Gastroesophageal sphincter (tissue), 4 donors: ENCODE data around the gene VPS8. TPM values are rescaled to one million over a fixed set of nuclear protein-coding genes. Genes with fewer than 3 reads are reported as not detected.

Experiments used
- ATAC-seq: fragments of 150-250 bp; one replicate; pipeline ENCODE4 v1.9.1; 2016; ENCODE audit warnings: mild to moderate bottlenecking, moderate library complexity
- H3K27ac ChIP-seq, 4 donors: fragments of 200-600 bp; sonication (generic) in 3 of 4; 1 replicate in 3 of 4; 2 replicates in 1 of 4; pipeline ENCODE4 v1.5.1; 2016 to 2019
- H3K27me3 ChIP-seq: fragments of 200-600 bp; sonication (generic); one replicate; pipeline ENCODE4 v1.5.1; 2019
- H3K36me3 ChIP-seq, 2 donors: fragments of 200-600 bp; sonication (generic); one replicate each; pipeline ENCODE4 v1.5.1; 2019; ENCODE audit warnings: control low read depth in 1 of 2
- H3K4me1 ChIP-seq, 3 donors: fragments of 200-600 bp; sonication (generic); 1 replicate in 2 of 3; 2 replicates in 1 of 3; pipeline ENCODE4 v1.5.1; 2016 to 2019; ENCODE audit warnings: control low read depth in 2 of 3
- H3K4me3 ChIP-seq, 2 donors: fragments of 200-600 bp; sonication (generic); one replicate each; pipeline ENCODE4 v1.5.1; 2019; ENCODE audit warnings: mild to moderate bottlenecking in 1 of 2, moderate library complexity in 1 of 2
- H3K9me3 ChIP-seq, 3 donors: fragments of 200-600 bp; sonication (generic); one replicate each; pipeline ENCODE4 v1.5.1; 2017 to 2019; ENCODE audit warnings: control low read depth in 2 of 3
- EP300 ChIP-seq: sonication (generic); formaldehyde crosslinking; IDR thresholded peaks from one replicate; pipeline ENCODE4 v1.6.1; 2017; ENCODE audit warnings: antibody characterized with exemption, mild to moderate bottlenecking
- POLR2A ChIP-seq, 2 donors: fragments of 450-650 bp; IDR thresholded peaks; one replicate each; pipeline ENCODE4 v1.6.1; 2017; ENCODE audit warnings: antibody characterized with exemption in 2 of 2, mild to moderate bottlenecking in 2 of 2, moderate library complexity in 1 of 2
- POLR2AphosphoS5 ChIP-seq: sonication (generic); formaldehyde crosslinking; IDR thresholded peaks from one replicate; pipeline ENCODE4 v1.6.1; 2017; ENCODE audit warnings: antibody characterized with exemption
- WGBS, 2 donors: methylation state at CpG; one replicate each; pipeline ENCODE4 v1.1.5; 2018; ENCODE audit warnings: low coverage in 1 of 2; 5-methylcytosine and 5-hydroxymethylcytosine counted together
- total RNA-seq, 4 donors: library from RNA; depleted of rRNA; stranded (reverse); fragments of >200 nt; gene quantifications; one replicate each; pipeline ENCODE4 v1.1.0, GENCODE V29; 2016
- TF ChIP-seq, protein P1 (sequence below), 4 experiments: fragments of 200-600 bp in 2 of 4; fragments of 450-650 bp in 2 of 4; sonication (generic) in 1 of 4; IDR thresholded peaks; one replicate each; pipeline ENCODE4 v1.5.1; 2017 to 2019; ENCODE audit warnings: antibody characterized with exemption in 4 of 4, mild to moderate bottlenecking in 2 of 4, moderate library complexity in 2 of 4

The VPS8 gene
- total RNA-seq, 4 donors from 2014 or later: 27.1 to 72.5 (median 40.8) TPM

DNA sequence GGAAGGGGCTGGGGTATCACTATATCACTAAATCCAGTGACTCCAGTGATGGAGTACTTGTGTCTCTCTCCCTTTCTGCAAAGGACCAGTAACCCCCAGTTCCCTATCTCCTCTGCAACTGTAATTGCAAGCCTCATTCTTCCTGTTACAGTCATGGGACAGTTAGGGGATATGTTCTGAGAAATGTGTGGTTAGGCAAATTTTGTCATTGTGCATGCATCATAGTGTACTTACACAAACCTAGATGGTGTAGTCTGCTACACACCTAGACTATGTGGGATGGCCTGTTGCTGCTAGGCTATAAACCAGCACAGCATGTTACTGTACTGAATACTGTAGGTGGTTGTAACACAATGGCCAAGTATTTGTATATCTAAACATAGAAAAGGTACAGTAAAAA lies 2.2 kb downstream of the VPS8 start:
- Histone ChIP-seq H3K27ac (no peak overlapping the region), H3K4me1 (peaks cover 5 to 25% (median 5%) of the 10 kb centered on the region in 3 donors), H3K27me3 (no peaks in the 10 kb centered on the region), H3K4me3 (no peak overlapping the region), H3K9me3 (no peaks in the 10 kb centered on the region), H3K36me3 (peaks cover 0 to 7% of the 10 kb centered on the region in 2 donors)
- TF ChIP-seq, protein P1, sequence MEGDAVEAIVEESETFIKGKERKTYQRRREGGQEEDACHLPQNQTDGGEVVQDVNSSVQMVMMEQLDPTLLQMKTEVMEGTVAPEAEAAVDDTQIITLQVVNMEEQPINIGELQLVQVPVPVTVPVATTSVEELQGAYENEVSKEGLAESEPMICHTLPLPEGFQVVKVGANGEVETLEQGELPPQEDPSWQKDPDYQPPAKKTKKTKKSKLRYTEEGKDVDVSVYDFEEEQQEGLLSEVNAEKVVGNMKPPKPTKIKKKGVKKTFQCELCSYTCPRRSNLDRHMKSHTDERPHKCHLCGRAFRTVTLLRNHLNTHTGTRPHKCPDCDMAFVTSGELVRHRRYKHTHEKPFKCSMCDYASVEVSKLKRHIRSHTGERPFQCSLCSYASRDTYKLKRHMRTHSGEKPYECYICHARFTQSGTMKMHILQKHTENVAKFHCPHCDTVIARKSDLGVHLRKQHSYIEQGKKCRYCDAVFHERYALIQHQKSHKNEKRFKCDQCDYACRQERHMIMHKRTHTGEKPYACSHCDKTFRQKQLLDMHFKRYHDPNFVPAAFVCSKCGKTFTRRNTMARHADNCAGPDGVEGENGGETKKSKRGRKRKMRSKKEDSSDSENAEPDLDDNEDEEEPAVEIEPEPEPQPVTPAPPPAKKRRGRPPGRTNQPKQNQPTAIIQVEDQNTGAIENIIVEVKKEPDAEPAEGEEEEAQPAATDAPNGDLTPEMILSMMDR (IDR thresholded peaks at IDR 0.05): no peak
- TF ChIP-seq POLR2A (IDR thresholded peaks at IDR 0.05): no peak
- TF ChIP-seq POLR2AphosphoS5: no peak
- no peak for TF ChIP-seq EP300
- no peak for ATAC-seq

DNA sequence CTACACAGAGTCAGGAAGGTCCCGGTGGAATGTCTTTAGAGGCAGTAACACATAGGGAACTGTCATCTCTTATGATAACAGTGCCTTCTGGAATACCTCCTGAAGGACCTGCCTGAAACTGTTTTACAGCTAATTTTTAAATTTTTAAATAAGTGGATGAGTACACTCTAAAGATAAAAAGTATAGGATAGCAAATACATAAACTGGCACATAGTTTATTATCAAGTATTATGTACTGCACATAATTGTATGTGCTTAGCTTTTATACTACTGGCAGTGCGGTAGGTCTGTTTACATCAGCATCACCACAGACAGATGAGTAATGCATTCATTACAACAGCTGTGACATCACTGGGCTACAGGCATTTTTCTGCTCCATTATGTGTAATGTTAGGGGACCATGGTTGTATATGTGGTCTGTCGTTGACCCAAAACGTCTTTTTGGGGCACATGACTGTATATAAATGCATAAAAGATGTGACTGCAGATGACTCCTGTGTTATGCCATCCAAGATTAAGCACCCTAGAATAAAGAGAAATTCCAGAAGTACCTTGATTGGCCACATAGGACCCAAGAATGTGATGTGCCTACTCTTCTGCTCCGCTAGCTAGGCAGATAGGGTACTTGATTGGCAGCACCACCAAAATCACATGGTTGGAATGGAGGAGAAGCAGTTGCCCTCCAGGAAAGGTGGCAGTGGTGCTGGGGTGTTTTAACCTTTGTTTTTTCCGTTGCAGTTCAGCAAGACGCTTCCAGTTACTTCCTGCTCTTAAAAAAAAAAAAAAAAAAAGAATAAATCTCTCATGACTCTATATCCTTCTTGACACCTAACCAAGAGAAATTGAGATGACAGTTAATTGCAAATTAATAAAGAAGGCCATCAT lies 3.3 kb downstream of the VPS8 start:
- Histone ChIP-seq H3K4me1 (peaks cover 5 to 25% (median 5%) of the 10 kb centered on the region in 3 donors), H3K27me3 (no peaks in the 10 kb centered on the region), H3K4me3 (no peak overlapping the region), H3K36me3 (peaks cover 0 to 7% of the 10 kb centered on the region in 2 donors), H3K27ac (no peak overlapping the region), H3K9me3 (no peaks in the 10 kb centered on the region)
- TF ChIP-seq POLR2AphosphoS5 (no peak), EP300 (no peak), POLR2A (IDR thresholded peaks at IDR 0.05) (no peak)
- TF ChIP-seq, protein P1 (IDR thresholded peaks at IDR 0.05): no peak
- WGBS, 2 donors: 58 to 59% methylated on average over 7 of the region's 7 CpGs
- ATAC-seq: no peak

DNA sequence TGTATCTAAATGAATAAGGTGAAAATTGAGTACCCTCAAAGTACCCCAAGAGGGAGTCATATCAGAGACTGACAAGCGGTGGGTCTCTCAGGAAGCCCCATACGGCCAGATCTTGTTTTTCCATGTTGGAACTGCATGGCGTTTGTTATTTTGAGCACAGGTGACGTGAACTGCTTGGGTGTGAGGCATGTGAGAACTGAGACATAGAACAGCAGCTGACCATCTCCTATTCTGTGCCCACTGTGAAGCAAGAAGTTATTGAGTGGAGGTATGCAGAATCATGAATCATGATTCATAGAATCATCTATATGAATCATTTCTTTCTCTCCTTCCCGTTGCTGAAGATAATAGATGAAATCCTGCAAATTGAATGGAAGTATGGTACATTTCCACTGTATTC lies 4.6 kb downstream of the VPS8 start:
- 87 to 88% methylated on average over 5 of the region's 5 CpGs for WGBS, 2 donors
- Histone ChIP-seq H3K27ac (no peak overlapping the region), H3K4me3 (no peak overlapping the region), H3K36me3 (peaks cover 0 to 7% of the 10 kb centered on the region in 2 donors), H3K4me1 (peaks cover 5 to 20% (median 5%) of the 10 kb centered on the region in 3 donors), H3K27me3 (no peaks in the 10 kb centered on the region), H3K9me3 (no peaks in the 10 kb centered on the region)
- ATAC-seq: no peak
- TF ChIP-seq, protein P1 (IDR thresholded peaks at IDR 0.05): no peak
- no peak for TF ChIP-seq EP300
- TF ChIP-seq POLR2A (IDR thresholded peaks at IDR 0.05): no peak
- no peak for TF ChIP-seq POLR2AphosphoS5

DNA sequence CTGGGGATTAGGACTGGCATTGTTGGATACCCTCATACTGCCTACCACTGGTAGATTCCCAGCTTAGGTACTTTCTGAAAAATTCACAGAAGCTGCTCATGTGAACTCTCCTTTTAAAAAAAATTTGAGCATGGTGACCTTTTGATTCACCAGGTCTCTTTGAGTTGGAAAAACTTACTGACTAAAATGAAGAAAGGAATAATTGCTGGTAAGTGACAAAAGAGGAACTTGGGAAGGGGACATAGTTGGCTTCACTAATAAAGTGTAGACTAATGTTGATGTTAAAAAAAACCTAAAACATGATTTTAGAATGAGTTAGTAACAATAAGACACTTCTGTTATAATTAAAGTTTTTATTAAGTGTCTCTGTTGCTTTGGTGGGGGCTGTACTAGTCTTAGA lies 8.6 kb downstream of the VPS8 start:
- Histone ChIP-seq H3K9me3 (no peaks in the 10 kb centered on the region), H3K4me3 (no peak overlapping the region), H3K4me1 (peaks cover 0 to 13% (median 0%) of the 10 kb centered on the region in 3 donors), H3K27ac (no peak overlapping the region), H3K27me3 (no peaks in the 10 kb centered on the region), H3K36me3 (peaks cover 0 to 13% of the 10 kb centered on the region in 2 donors)
- TF ChIP-seq EP300 (no peak), POLR2A (IDR thresholded peaks at IDR 0.05) (no peak), POLR2AphosphoS5 (no peak)
- TF ChIP-seq, protein P1 (IDR thresholded peaks at IDR 0.05): no peak
- ATAC-seq: no peak

DNA sequence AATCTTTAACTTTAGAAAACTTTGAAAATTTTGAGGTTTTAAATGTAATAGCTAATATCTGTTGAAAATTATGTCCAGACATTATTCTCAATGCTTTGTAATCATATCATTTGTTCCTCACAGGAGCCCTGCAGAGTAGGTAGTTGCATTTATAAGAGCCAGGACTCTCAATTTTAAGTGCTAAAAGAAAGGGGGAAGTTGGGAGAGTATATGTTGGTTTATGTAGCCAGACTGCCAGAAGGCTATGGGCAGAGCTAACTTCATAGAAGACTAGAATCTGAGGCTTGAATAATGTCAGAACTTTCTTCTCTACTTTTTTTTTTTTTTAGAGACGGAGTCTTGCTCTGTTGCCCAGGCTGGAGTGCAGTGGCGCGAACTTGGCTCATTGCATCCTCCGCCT lies 9.1 kb downstream of the VPS8 start:
- Histone ChIP-seq H3K27me3 (no peaks in the 10 kb centered on the region), H3K27ac (no peak overlapping the region), H3K4me3 (no peak overlapping the region), H3K36me3 (peaks cover 0 to 17% of the 10 kb centered on the region in 2 donors), H3K4me1 (peaks cover 0 to 13% (median 0%) of the 10 kb centered on the region in 3 donors), H3K9me3 (no peaks in the 10 kb centered on the region)
- no peak for ATAC-seq
- TF ChIP-seq EP300: no peak
- no peak for TF ChIP-seq POLR2AphosphoS5
- TF ChIP-seq POLR2A (IDR thresholded peaks at IDR 0.05): no peak
- TF ChIP-seq, protein P1 (IDR thresholded peaks at IDR 0.05): no peak
- WGBS, 2 donors: 80 to 92% methylated on average over 1 to 4 of the region's 4 CpGs
